EH (cell line): Measurements from ENCODE around the gene LRRC51.
A peak's percentile ranks its signal among the peaks of the same experiment; 100 is the strongest.
"Not testable (repeated sequence)": the region's sequence is repeated elsewhere in the genome, so short reads cannot be mapped to it uniquely, and the experiment has no call there.

ENCODE experiments used
- DNase-seq: peaks from one replicate; pipeline ENCODE4 v3.0.0-alpha.2; 2015; ENCODE audit warnings: low read depth

Gene LRRC51

GRCh38 chr11:72140661-72141060, 60.0 kb downstream of the LRRC51 start:
- no peak for DNase-seq

DNA sequence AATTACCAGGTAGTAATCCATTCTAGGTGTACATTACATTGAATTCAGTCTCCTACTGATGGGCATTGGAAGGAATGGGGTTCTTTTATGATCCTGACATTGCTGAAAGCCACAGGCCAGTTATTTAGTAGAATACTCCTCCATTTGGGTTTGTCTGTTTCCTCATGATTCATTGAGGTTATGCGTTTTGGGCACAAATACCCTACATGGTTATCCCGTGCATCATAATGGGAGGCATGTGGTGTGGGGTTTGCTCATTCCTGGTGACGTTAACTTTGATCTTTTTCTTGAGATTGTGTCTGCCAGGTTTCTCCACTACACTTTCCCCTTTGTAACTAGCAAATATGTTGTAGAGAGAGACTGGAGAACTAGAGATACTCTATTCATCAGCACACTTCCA, 60.4 kb downstream of the LRRC51 start:
- DNase-seq = peak; percentile 97

GRCh38 chr11:72142086-72142485, 61.4 kb downstream of the LRRC51 start:
- peak; percentile 77 for DNase-seq

DNA sequence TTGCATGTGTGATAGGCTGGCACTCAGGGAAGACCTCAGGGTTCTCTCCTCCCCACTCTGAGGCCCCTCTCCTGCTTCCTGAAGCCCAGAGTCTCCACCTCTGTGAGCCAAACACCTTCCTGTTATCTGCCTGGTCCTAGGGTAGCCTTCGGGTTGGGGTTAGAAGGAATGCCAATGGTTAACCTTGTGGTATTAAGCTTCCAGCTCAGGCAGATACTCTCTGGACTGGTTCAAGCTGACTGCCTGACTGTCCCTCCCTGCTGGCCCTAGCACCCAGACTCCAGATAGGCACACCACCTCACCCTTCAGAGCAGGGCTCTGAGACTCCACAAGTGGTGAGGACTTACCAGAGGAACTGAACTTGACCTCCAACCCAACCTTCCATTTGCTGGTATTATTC, 61.9 kb downstream of the LRRC51 start:
- not testable (repeated sequence) for DNase-seq

DNA sequence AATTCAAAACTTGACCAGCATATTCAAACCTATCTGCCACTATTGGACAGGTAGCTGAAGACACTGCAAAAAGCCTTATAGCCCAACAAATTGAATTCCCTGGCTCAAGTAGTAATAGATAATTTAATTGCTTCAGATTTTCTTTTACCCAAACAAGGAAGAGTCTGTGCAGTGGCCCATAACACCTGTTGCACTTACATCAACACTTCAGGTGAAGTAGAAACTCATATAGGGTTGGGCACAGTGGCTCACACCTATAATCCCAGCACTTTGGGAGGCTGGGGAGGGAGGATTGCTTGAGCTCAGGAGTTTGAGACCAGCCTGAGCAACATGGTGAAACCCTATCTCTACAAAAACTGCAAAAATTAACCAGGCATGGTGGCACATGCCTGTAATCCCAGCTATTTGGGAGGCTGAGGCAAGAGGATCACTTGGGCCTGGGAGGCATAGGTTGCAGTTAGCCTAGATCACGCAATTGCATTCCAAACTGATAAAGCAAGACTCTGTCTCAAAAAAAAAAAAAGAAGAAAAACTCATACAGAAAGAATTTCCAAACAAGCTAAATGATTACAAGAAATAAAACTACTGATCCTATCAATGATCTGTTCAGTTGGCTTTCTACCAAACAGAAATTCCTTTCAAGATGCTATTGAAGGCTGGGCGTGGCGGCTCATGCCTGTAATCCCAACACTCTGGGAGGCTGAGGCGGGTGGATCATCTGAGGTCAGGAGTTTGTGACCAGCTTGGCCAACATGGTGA, 64.3 kb downstream of the LRRC51 start:
- peak; percentile 96 for DNase-seq
